ENCODE results near the gene ARL10. TPM values are rescaled to one million over a fixed set of nuclear protein-coding genes. Genes with fewer than 3 reads are reported as not detected.

ARL10 gene
- polyA plus RNA-seq, 1 of the 3 experiments (the other 2 are of a cell fraction) = 4.6 TPM

DNA sequence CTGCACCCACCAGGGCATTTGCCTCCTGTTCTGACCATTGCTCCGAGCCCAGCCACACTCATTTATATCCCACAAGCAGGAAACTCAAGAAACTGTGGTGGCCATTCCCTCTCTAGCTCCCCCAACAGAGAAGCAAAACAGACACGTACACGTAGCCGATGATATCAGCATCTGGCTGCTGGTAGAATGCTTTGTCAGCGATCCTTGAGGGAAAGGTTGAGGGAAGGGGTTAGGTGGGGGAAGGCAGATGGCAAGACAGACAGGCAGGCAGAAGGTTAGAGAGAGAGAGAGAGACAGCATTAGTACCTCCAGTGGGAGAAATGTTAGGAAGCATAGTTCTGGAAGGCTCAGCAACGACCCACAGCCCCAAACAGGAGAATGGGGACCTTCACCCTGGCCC, 31.0 kb downstream of the ARL10 start:
- no peak overlapping the region for H3K9ac ChIP-seq
- H3K36me3 ChIP-seq (replicated peaks in 1 of 2; ENCODE audit: control insufficient read depth in 1 of 2, insufficient read depth in 2 of 2, low read length in 1 of 2) = peaks cover 0 to 9% of the 10 kb centered on the region in 2 experiments
- H3K79me2 ChIP-seq (ENCODE audit: insufficient read depth) = no peaks in the 10 kb centered on the region
- 75% methylated on average over 6 of the region's 6 CpGs for WGBS (ENCODE audit: low lambda C conversion rate)
- H2AFZ ChIP-seq (ENCODE audit: low read depth) = no peak overlapping the region
- no peaks in the 10 kb centered on the region for H3K27me3 ChIP-seq (ENCODE audit: insufficient read depth)
- no peak overlapping the region for H3K27ac ChIP-seq (ENCODE audit: low read depth in 2 of 2, low read length in 1 of 2)
- ChIA-PET CTCF (interaction anchor here (1.5 kb wide), 1 partner anchor 20 kb away, joined by 3 read pairs; the partner anchor contains the start of gene CLTB), POLR2A (interaction anchor here (0.6 kb wide), 1 partner anchor 9 kb away, joined by 3 read pairs; no protein-coding TSS in a partner anchor)
- no peaks in the 10 kb centered on the region for H3K9me3 ChIP-seq
- no peaks in the 10 kb centered on the region for H3K9me2 ChIP-seq
- H3K4me1 ChIP-seq (ENCODE audit: control insufficient read depth in 1 of 2, insufficient read depth in 2 of 2, low read depth in 1 of 2, low read length in 1 of 2) = peaks cover 0 to 2% of the 10 kb centered on the region in 2 experiments; a peak in 1 of 4 replicates
- H4K20me1 ChIP-seq (ENCODE audit: insufficient read depth) = no peaks in the 10 kb centered on the region
- no peaks in the 10 kb centered on the region for H3F3A ChIP-seq (replicated peaks; ENCODE audit: insufficient read depth)
- no peak overlapping the region for H3K4me2 ChIP-seq
- peak; percentile 49 for DNase-seq
- no peak overlapping the region for H3K4me3 ChIP-seq (ENCODE audit: low read depth in 2 of 2, low read length in 1 of 2)
- TF ChIP-seq GATA2 (CRISPR knock-in tag; IDR thresholded peaks at IDR 0.05) (peak; percentile 56; the same call in 1 of the 2 replicates), IRF3 (IDR thresholded peaks at IDR 0.05; ENCODE audit: low read depth, low read length) (no peak)

DNA sequence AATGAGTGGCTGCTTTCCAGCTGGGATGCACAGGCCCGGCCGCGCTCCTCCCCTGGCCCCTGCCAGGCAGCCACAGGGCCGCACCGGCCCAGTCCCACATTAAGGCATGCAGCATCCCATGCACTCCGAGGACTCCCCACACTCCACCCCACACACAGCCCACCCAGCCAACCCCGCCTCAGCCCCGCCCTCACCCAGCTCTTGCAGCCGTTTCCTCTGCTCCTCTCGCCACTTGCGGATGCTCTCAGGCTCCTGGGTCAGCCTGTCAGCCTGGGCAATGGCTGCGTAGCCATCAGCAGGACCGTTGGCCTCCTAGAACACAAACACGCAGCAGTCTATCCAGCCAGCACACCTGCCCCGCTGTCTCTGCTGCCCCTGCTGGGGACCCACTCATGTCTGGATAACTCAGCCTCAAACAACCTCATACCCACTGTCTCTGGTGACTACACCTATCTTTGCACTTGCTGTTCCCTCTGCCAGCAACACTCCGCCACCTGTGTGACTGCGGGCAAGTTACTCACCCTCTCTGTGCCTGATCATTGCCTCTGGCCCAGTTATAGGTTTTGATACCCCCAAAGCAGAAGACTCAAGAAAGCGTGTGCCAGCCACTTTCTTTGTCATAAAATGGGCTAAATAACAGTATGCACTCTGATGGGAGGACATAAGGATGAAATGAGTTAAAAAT, 32.6 kb downstream of the ARL10 start:
- TF ChIP-seq RFX5 (IDR thresholded peaks at IDR 0.05; ENCODE audit: low read length) = no peak
- no peak for TF ChIP-seq NFIC (IDR thresholded peaks at IDR 0.05; ENCODE audit: borderline replicate concordance)
- TF ChIP-seq CHD2 (IDR thresholded peaks at IDR 0.05; ENCODE audit: low read length, partially characterized antibody) = no peak
- no peak overlapping the region for H2AFZ ChIP-seq (ENCODE audit: low read depth)
- DNase-seq = no peak
- CTCF ChIA-PET = no interaction called here
- H3K27ac ChIP-seq (ENCODE audit: low read depth in 2 of 2, low read length in 1 of 2) = no peak overlapping the region
- no peaks in the 10 kb centered on the region for H3K9me3 ChIP-seq
- H4K20me1 ChIP-seq (ENCODE audit: insufficient read depth) = no peaks in the 10 kb centered on the region
- no peak overlapping the region for H3K4me2 ChIP-seq
- peaks cover 0 to 2% of the 10 kb centered on the region in 2 experiments for H3K36me3 ChIP-seq (replicated peaks in 1 of 2; ENCODE audit: control insufficient read depth in 1 of 2, insufficient read depth in 2 of 2, low read length in 1 of 2)
- no peak overlapping the region for H3K4me3 ChIP-seq (ENCODE audit: low read depth in 2 of 2, low read length in 1 of 2)
- H3F3A ChIP-seq (replicated peaks; ENCODE audit: insufficient read depth) = no peaks in the 10 kb centered on the region
- H3K9ac ChIP-seq = no peak overlapping the region
- WGBS (ENCODE audit: low lambda C conversion rate) = 96% methylated on average over 14 of the region's 18 CpGs
- POLR2A ChIA-PET = no interaction called here
- no peaks in the 10 kb centered on the region for H3K9me2 ChIP-seq
- no peaks in the 10 kb centered on the region for H3K27me3 ChIP-seq (ENCODE audit: insufficient read depth)
- no peaks in the 10 kb centered on the region for H3K79me2 ChIP-seq (ENCODE audit: insufficient read depth)
- H3K4me1 ChIP-seq (ENCODE audit: control insufficient read depth in 1 of 2, insufficient read depth in 2 of 2, low read depth in 1 of 2, low read length in 1 of 2) = peaks cover 0 to 2% of the 10 kb centered on the region in 2 experiments; a peak in 1 of 4 replicates

DNA sequence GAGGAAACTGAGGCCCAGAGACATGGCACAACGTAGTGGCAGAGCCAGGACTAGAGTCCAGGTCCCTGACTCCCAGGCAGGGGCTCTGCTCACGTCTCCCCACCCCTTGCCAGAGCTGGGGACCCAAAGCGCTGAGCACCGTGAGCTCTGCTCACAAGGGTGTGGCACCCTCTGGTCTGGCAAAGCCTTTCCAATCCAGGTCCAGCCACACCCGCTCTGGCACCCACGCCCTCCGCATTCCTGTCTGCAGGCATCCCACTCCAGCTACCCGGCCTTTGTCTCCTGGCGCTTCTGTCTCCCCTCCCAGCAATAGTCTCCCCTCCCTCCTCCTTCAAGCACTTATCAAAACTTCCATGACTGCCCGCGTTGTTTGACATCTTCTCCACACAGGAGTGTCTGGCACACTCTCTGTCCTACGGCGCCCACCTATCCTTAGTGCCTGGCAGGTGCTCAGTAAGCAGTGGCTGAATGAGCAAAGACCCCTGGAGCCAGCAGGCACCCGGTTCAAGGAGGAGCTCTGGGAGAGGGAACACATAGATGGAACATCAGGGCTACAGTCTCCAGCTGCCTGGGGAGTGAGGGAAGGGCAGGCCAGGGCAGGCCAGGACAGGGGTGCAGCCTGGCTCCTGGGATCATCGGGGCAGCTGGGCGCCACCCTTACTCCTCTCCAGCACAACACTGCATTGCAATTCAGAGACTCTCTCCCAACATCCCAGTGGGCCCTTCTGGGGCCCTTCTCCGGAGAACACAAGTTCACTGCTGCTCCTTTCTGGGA, 35.3 kb downstream of the ARL10 start:
- POLR2A ChIA-PET = interaction anchor here (0.6 kb wide), 1 partner anchor 9 kb away, joined by 4 read pairs; no protein-coding TSS in a partner anchor
- no peak for DNase-seq
- 83% methylated on average over 15 of the region's 17 CpGs for WGBS (ENCODE audit: low lambda C conversion rate)
- Histone ChIP-seq H3F3A (replicated peaks; ENCODE audit: insufficient read depth) (no peaks in the 10 kb centered on the region), H4K20me1 (ENCODE audit: insufficient read depth) (no peaks in the 10 kb centered on the region), H3K27ac (ENCODE audit: low read depth in 2 of 2, low read length in 1 of 2) (no peak overlapping the region), H3K9me2 (no peaks in the 10 kb centered on the region), H3K79me2 (ENCODE audit: insufficient read depth) (no peaks in the 10 kb centered on the region), H2AFZ (ENCODE audit: low read depth) (no peak overlapping the region), H3K9ac (no peak overlapping the region), H3K27me3 (ENCODE audit: insufficient read depth) (no peaks in the 10 kb centered on the region), H3K36me3 (replicated peaks in 1 of 2; ENCODE audit: control insufficient read depth in 1 of 2, insufficient read depth in 2 of 2, low read length in 1 of 2) (no peaks in the 10 kb centered on the region), H3K4me3 (ENCODE audit: low read depth in 2 of 2, low read length in 1 of 2) (no peak overlapping the region), H3K9me3 (no peaks in the 10 kb centered on the region), H3K4me2 (no peak overlapping the region), H3K4me1 (ENCODE audit: control insufficient read depth in 1 of 2, insufficient read depth in 2 of 2, low read depth in 1 of 2, low read length in 1 of 2) (peaks cover 0 to 2% of the 10 kb centered on the region in 2 experiments; a peak in 1 of 4 replicates)
- CTCF ChIA-PET = interaction anchor here (0.9 kb wide), 1 partner anchor 16 kb away, joined by 3 read pairs; no protein-coding TSS in a partner anchor
- TF ChIP-seq RXRA (IDR thresholded peaks at IDR 0.05; ENCODE audit: borderline replicate concordance, low read depth) (no peak), MEF2A (IDR thresholded peaks at IDR 0.05; ENCODE audit: borderline replicate concordance, low read depth) (no peak), YY1 (IDR thresholded peaks at IDR 0.05; ENCODE audit: low read depth) (no peak), ZBTB33 (IDR thresholded peaks at IDR 0.05; ENCODE audit: borderline replicate concordance, low read depth) (no peak), JUND (IDR thresholded peaks at IDR 0.05) (no peak), CHD2 (IDR thresholded peaks at IDR 0.05; ENCODE audit: low read length, partially characterized antibody) (no peak), MXI1 (IDR thresholded peaks at IDR 0.05; ENCODE audit: low read depth, low read length) (no peak), USF2 (IDR thresholded peaks at IDR 0.05; ENCODE audit: borderline replicate concordance, low read depth, low read length) (no peak), FOXJ3 (CRISPR knock-in tag; IDR thresholded peaks at IDR 0.05) (no peak), ELF1 (IDR thresholded peaks at IDR 0.05) (no peak)
- TF ChIP-seq, protein P1, sequence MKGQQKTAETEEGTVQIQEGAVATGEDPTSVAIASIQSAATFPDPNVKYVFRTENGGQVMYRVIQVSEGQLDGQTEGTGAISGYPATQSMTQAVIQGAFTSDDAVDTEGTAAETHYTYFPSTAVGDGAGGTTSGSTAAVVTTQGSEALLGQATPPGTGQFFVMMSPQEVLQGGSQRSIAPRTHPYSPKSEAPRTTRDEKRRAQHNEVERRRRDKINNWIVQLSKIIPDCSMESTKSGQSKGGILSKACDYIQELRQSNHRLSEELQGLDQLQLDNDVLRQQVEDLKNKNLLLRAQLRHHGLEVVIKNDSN (IDR thresholded peaks at IDR 0.05; ENCODE audit: borderline replicate concordance, low read depth) = no peak

All from SK-N-SH (cell line).